T-helper 17 cell (primary cell): ENCODE results near the gene GPR68. TPM values are rescaled to one million over a fixed set of nuclear protein-coding genes. Genes with fewer than 3 reads are reported as not detected.
"Not testable (repeated sequence)": the region's sequence is repeated elsewhere in the genome, so short reads cannot be mapped to it uniquely, and the experiment has no call there.

ENCODE experiments used
- ATAC-seq: fragments of 150-1000 bp; cut with Tn5 transposase; 2 replicates; pipeline ENCODE4 v1.10.0; 2021; ENCODE audit warnings: mild to moderate bottlenecking, moderate library complexity
- DNase-seq, 3 donors: peaks; one replicate each; pipeline versions ENCODE4 v3.0.0 to v3.0.0-alpha.2; 2020 to 2021
- H3K9me3 ChIP-seq: one replicate; pipeline ENCODE4 v1.7.0; 2013; ENCODE audit warnings: low read length, mild to moderate bottlenecking; ENCODE audit not compliant: control insufficient read depth, poor library complexity, severe bottlenecking
- H3K27ac Mint-ChIP-seq: one replicate; pipeline ENCODE4 v1.8.0; 2022; ENCODE audit warnings: mild to moderate bottlenecking, moderate library complexity, mixed read lengths
- H3K27me3 Mint-ChIP-seq: one replicate; pipeline ENCODE4 v1.8.0; 2022; ENCODE audit warnings: mixed read lengths
- H3K36me3 Mint-ChIP-seq: one replicate; pipeline ENCODE4 v1.8.0; 2022; ENCODE audit warnings: low read depth, mixed read lengths
- H3K4me1 Mint-ChIP-seq: one replicate; pipeline ENCODE4 v1.8.0; 2022; ENCODE audit warnings: mild to moderate bottlenecking, mixed read lengths
- H3K4me3 Mint-ChIP-seq: one replicate; pipeline ENCODE4 v1.8.0; 2022; ENCODE audit warnings: mild to moderate bottlenecking, moderate library complexity, mixed read lengths
- total RNA-seq, 4 donors: library from RNA in 2 of 4; stranded (reverse) in 2 of 4; gene quantifications; one replicate each; pipeline ENCODE4 v1.2.3 and lab custom pipeline; 2022 to 2026

Gene GPR68
- total RNA-seq, 2 donors from 2014 or later = 7.6 to 12.4 TPM

DNA sequence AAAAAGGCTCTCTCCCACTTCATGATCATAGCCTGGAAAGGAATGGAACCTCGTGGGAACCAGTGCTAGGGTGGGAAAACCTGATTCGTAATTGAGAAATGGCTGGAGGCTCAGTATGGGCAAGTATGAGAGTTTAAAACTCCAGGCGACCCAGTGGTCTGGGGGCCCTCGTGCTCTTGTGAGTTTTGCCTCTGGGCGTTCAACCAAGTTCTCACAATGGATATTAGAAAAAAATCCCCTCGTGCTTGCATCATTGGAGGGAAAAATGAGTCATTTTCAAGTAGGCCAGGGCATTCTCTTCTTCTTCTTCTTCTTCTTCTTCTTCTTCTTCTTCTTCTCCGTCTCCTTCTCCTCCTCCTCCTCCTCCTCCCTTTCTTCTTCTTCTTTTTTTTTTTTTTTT is 39.0 kb downstream of the GPR68 start:
- H3K9me3 ChIP-seq = no peaks in the 10 kb centered on the region
- Mint-ChIP-seq H3K36me3 (peaks cover 18% of the 10 kb centered on the region), H3K4me1 (peaks cover 22% of the 10 kb centered on the region), H3K27me3 (no peaks in the 10 kb centered on the region), H3K27ac (peak overlapping the region; percentile 75), H3K4me3 (no peak overlapping the region)
- ATAC-seq = no peak
- DNase-seq = no peak

DNA sequence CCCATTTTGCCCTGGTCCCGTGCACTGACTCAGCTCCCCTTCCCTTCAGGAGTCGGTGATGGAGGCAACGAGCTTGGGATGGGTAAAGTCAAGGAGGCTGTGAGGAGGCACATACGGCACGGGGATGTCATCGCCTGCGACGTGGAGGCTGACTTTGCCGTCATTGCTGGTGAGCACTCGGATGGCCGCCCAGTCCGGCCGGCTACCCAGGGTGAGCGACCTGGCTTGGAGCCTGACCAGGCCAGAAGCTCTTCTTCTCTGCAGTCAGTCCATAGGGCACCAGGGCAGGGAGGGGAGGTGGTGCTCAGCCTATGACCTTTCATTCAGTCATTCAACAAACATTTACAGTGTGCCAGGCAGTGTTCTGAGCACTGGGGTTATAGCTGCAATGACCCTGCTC is 39.8 kb downstream of the GPR68 start:
- ATAC-seq = no peak
- peaks cover 19% of the 10 kb centered on the region for H3K36me3 Mint-ChIP-seq
- no peak for DNase-seq
- no peaks in the 10 kb centered on the region for H3K9me3 ChIP-seq
- H3K4me3 Mint-ChIP-seq = no peak overlapping the region
- peaks cover 22% of the 10 kb centered on the region for H3K4me1 Mint-ChIP-seq
- no peak overlapping the region for H3K27ac Mint-ChIP-seq
- no peaks in the 10 kb centered on the region for H3K27me3 Mint-ChIP-seq

DNA sequence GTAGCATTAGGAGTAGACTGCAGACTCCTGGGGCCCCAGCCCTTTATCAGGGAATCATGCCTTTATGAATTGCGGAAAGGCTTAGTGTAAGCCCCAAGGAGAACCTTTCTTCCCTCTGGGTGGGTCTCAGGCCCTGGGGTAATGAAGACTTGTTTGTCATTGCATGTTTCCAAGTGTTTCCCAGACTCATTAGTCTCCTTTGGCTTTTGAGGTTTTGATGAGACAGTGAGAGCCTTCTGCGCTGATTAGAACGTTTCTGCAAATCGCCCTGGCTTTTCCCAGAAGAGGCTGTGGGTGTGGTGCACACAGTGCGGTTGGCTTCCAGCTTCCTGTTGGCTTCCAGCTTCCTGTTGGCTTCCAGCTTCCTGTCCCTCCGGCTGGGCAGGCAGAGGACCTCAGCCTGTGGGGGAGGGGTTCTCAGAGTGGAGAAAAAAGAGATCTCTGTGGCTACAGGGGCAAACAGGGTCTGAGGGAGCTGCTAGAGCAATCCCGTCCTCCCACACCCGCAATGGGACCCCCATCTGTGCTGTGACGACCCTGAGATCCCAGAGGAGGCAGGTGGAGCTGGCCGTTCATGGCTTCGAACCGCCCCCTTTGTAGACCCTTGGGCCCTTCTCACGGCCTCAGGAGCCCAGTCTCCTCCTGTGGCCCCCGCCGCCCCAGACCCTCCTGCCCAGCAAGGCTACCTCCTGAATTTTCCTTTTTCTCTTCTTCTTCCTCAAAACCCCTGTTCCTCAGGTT is 42.1 kb downstream of the GPR68 start:
- Mint-ChIP-seq H3K27me3 (no peaks in the 10 kb centered on the region), H3K27ac (peak overlapping the region; percentile 47)

DNA sequence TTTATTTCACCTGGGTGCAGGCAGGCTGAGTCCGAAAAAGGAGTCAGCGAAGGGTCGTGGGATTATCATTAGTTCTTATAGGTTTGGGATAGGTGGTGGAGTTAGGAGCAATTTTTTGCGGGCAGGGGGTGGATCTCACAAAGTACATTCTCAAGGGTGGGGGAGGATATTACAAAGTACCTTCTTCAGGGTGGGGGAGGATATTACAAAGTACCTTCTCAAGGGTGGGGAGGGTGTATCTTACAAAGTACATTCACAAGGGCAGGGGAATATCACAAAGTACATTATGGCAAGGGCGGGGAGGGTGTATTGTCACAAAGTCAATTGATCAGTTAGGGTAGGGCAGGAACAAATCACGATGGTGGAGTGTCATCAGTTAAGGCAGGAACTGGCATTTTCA is 43.7 kb downstream of the GPR68 start:
- not testable (repeated sequence) for DNase-seq, H3K9me3 ChIP-seq, H3K27ac Mint-ChIP-seq, ATAC-seq, H3K27me3 Mint-ChIP-seq
- Mint-ChIP-seq H3K36me3 (peaks cover 20% of the 10 kb centered on the region), H3K4me1 (peaks cover 17% of the 10 kb centered on the region), H3K4me3 (peak overlapping the region; percentile 52)

More for the DNA sequence above, 42.1 kb downstream of the GPR68 start:
- no peaks in the 10 kb centered on the region for H3K9me3 ChIP-seq
- ATAC-seq = no peak
- DNase-seq = no peak
- Mint-ChIP-seq H3K36me3 (peaks cover 22% of the 10 kb centered on the region), H3K4me3 (peak overlapping the region; percentile 73), H3K4me1 (peaks cover 26% of the 10 kb centered on the region)

DNA sequence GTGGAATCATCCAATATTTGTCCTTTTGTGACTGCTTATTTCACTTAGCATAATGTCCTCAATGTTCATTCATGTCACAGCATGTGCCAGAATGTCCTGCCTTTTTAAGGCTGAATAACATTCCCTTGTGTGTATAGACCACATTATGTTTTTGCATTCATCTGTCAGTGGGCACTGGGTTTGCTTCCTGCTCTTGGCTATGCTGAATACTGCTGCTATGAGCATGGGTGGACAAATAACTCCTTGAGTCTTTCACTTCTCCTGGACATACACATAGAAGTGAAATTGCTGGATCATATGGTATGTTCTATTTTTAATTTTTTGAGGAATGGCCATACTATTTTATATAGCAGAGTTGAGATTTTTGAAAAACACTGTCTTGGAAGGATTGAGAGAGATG is 46.9 kb downstream of the GPR68 start:
- Mint-ChIP-seq H3K27ac (peak overlapping the region; percentile 49), H3K4me1 (peaks cover 27% of the 10 kb centered on the region), H3K27me3 (no peaks in the 10 kb centered on the region), H3K36me3 (peaks cover 19% of the 10 kb centered on the region), H3K4me3 (no peak overlapping the region)
- DNase-seq (no peak), ATAC-seq (no peak)
- no peaks in the 10 kb centered on the region for H3K9me3 ChIP-seq

DNA sequence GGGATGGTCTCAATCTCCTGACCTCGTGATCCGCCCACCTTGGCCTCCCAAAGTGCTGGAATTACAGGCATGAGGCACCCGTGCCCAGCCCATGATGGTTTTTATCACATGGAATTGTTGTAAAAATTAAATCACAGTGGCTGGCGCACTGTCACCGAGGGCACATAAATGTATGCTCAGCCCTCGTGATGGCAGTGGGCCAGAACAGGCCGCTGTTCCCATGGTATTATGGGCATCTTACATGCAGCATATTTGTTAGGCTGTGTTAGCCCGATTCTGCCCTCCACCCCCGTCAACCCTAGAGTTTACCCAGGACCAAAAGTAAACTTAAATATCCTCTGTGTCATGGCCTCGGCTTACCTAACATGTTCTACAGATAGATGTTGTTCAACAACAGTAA is 48.6 kb downstream of the GPR68 start:
- DNase-seq (no peak), ATAC-seq (no peak)
- Mint-ChIP-seq H3K4me1 (peaks cover 30% of the 10 kb centered on the region), H3K4me3 (no peak overlapping the region), H3K27me3 (no peaks in the 10 kb centered on the region), H3K27ac (no peak overlapping the region), H3K36me3 (peaks cover 25% of the 10 kb centered on the region)
- no peaks in the 10 kb centered on the region for H3K9me3 ChIP-seq

DNA sequence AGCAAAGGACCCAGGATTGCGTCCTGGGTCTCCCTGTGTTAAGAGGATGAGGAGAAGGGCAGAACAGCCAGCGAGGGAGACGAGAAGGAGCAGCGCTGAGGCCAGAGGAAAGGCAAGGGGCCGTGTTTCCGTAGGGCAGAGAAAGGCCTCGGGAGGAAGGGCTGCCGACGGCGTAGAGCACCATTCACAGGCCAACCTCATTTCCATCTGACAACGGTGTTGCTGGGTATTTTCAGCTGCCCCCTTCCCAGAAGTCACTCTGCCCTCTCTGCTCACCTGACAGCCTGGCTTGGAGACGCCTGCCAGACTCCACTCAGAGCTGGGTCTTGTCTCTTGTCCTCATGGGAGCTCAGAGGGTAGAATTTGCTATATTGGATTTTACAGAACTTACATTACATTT is 51.4 kb downstream of the GPR68 start:
- Mint-ChIP-seq H3K27ac (no peak overlapping the region), H3K27me3 (no peaks in the 10 kb centered on the region), H3K4me3 (no peak overlapping the region), H3K4me1 (peaks cover 30% of the 10 kb centered on the region), H3K36me3 (peaks cover 24% of the 10 kb centered on the region)
- no peaks in the 10 kb centered on the region for H3K9me3 ChIP-seq
- ATAC-seq = no peak
- DNase-seq = no peak

DNA sequence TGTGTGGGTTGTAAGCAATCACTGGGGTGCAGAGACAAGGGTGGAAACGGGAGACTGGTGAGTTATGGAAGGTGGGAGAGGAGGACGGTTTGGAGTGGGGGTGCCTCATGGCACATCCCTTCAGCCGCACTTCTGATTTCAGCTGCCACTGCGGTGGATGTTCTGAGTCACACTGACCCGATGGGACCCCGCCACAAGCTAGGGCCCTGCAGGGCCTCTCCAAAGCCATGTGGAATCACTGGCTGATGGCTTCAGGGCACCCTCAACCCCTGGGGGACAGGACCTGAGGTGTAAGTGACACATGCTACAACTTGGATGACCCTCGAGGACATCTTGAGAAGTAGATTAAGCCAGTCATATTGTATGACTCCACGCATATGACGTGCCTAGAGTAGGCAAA is 53.7 kb downstream of the GPR68 start:
- peaks cover 18% of the 10 kb centered on the region for H3K36me3 Mint-ChIP-seq
- no peaks in the 10 kb centered on the region for H3K9me3 ChIP-seq
- H3K27me3 Mint-ChIP-seq = no peaks in the 10 kb centered on the region
- no peak overlapping the region for H3K27ac Mint-ChIP-seq
- peaks cover 30% of the 10 kb centered on the region for H3K4me1 Mint-ChIP-seq
- no peak overlapping the region for H3K4me3 Mint-ChIP-seq
- no peak for ATAC-seq
- no peak for DNase-seq

DNA sequence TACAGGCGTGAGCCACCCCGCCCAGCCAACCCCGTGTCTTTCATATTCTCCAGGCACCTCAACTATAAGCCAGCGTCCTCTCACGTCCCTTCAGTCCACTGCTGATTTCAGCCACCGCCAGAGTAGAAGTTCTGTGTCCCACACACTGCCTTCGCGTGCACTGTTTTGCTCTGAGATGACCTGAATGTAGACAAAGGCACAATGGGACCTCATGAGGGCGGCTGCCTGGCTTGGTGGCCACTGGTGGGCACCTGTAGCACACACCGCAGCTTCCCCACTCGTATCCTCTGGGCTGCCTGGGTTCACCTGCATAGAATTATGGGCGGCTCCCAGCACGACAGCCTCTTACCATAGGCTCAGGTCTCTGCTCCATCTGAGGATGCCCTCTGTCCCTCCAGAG is 57.2 kb downstream of the GPR68 start:
- no peaks in the 10 kb centered on the region for H3K27me3 Mint-ChIP-seq
- H3K4me1 Mint-ChIP-seq = peaks cover 16% of the 10 kb centered on the region
- ATAC-seq = no peak
- peaks cover 15% of the 10 kb centered on the region for H3K36me3 Mint-ChIP-seq
- no peak overlapping the region for H3K4me3 Mint-ChIP-seq
- no peaks in the 10 kb centered on the region for H3K9me3 ChIP-seq
- DNase-seq = no peak
- H3K27ac Mint-ChIP-seq = peak overlapping the region; percentile 21

DNA sequence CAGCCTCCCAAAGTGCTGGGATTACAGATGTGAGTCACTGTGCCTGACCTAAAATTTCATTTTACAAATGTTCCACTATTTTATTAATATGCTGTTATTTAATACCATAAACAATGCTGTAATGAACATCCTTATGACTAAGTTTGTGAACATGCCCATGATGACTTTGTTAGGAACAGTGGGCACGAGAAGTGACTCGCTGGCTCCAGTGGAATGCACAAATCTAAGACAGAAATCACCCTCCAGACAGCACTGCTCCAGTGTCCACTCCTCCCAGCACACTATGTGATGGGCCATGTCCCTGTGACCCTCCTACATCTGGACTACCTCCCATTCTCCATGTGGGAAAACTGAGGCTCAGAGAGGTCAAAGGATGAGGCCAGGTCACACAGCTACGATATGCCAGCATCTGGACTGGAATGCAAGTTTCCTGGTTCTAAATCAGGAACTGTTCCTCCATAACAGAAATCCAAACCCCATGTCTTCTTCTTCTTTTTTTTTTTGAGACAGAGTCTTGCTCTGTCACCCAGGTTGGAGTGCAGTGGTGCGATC is 57.9 kb downstream of the GPR68 start:
- Mint-ChIP-seq H3K27me3 (no peaks in the 10 kb centered on the region), H3K36me3 (peaks cover 12% of the 10 kb centered on the region), H3K4me1 (peaks cover 11% of the 10 kb centered on the region), H3K4me3 (no peak overlapping the region), H3K27ac (peak overlapping the region; percentile 21)
- DNase-seq (no peak), ATAC-seq (no peak)
- H3K9me3 ChIP-seq = no peaks in the 10 kb centered on the region

DNA sequence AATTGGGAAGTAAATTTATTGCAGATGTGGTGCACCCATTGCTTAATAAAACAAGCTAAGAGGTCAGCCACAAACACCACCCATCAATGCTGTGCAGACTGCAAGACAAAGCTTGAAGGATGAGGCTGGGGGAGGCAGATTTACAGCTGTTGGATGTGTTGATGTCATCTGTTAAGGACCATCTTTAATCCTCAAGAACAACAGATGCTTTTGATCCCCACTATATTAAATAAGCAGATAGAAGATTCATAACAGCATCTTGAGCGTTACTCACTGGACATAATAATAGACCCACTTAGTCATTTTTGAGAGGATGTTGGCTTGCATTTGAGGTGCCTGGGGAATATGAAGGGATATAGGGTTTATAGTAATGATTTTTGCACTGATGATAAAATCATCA is 58.8 kb downstream of the GPR68 start:
- H3K27ac Mint-ChIP-seq = peak overlapping the region; percentile 68
- H3K4me1 Mint-ChIP-seq = peaks cover 9% of the 10 kb centered on the region
- DNase-seq = no peak
- H3K4me3 Mint-ChIP-seq = no peak overlapping the region
- H3K36me3 Mint-ChIP-seq = peaks cover 6% of the 10 kb centered on the region
- ATAC-seq = no peak
- H3K9me3 ChIP-seq = no peaks in the 10 kb centered on the region
- no peaks in the 10 kb centered on the region for H3K27me3 Mint-ChIP-seq

DNA sequence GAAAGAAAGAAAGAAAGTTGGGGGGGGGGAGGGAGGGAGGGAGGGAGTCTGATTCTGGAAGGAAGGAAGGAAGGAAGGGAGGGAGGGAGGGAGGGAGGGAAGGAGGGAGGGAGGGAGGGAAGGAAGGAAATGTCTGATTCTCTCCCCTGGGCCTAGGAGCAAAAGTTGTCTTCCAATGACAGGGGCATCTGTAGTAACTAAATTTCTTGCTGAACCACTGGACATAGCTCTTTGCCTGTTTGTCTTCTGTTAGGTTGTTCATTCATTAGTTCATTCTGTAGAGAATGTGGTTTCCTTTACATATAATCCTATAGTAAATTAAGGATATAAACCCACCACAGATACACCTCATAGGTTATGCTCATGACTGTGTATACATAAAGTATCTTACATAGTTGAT is 59.9 kb downstream of the GPR68 start:
- ATAC-seq (no peak), DNase-seq (no peak)
- H3K9me3 ChIP-seq = no peaks in the 10 kb centered on the region
- no peak overlapping the region for H3K4me3 Mint-ChIP-seq
- no peak overlapping the region for H3K27ac Mint-ChIP-seq
- H3K27me3 Mint-ChIP-seq = no peaks in the 10 kb centered on the region
- no peaks in the 10 kb centered on the region for H3K36me3 Mint-ChIP-seq
- H3K4me1 Mint-ChIP-seq = peaks cover 3% of the 10 kb centered on the region

DNA sequence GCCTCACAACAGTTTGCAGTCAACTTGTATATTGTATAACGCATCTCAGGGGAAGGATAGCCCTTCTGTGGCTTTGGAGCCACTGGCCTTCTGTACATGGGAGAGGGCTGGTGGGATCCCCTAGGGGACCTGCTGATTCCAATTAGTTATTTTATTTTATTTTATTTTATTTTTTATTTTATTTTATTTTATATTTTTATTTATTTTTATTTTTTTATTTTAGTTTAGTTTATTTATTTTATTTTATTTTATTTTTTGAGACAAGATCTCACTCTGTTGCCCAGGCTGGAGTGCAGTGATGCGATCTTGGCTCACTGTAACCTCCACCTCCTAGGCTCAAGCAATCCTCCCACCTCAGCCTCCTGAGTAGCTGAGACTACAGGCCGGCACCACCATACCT is 61.8 kb downstream of the GPR68 start:
- not testable (repeated sequence) for H3K36me3 Mint-ChIP-seq, H3K4me3 Mint-ChIP-seq, H3K27ac Mint-ChIP-seq, H3K27me3 Mint-ChIP-seq, H3K4me1 Mint-ChIP-seq, ATAC-seq, H3K9me3 ChIP-seq, DNase-seq
